Measurements from ENCODE around the gene NFIA. TPM values are rescaled to one million over a fixed set of nuclear protein-coding genes. Genes with fewer than 3 reads are reported as not detected.

The NFIA gene
- total RNA-seq, 1 donor from 2014 or later = 111 TPM

- no peak for DNase-seq (ENCODE audit: low spot score)
Observed at GRCh38 chr1:61474269-61474817, 392.0 kb downstream of the NFIA start.

- DNase-seq (ENCODE audit: low spot score) = no peak
Observed at GRCh38 chr1:61474963-61475362, 392.6 kb downstream of the NFIA start.

GRCh38 chr1:61477301-61477700 lies 394.9 kb downstream of the NFIA start:
- DNase-seq (ENCODE audit: low spot score) = no peak

GRCh38 chr1:61480273-61480935 lies 398.0 kb downstream of the NFIA start:
- DNase-seq (ENCODE audit: low spot score) = no peak

- DNase-seq (ENCODE audit: low spot score) = no peak
Observed at GRCh38 chr1:61481315-61481715, 399.0 kb downstream of the NFIA start.

- DNase-seq (ENCODE audit: low spot score) = no peak
Observed at GRCh38 chr1:61482170-61482734, 399.9 kb downstream of the NFIA start.

- no peak for DNase-seq (ENCODE audit: low spot score)
Observed at GRCh38 chr1:61486783-61487536, 404.6 kb downstream of the NFIA start.

- no peak for DNase-seq (ENCODE audit: low spot score)
Observed at GRCh38 chr1:61487801-61488200, 405.4 kb downstream of the NFIA start.

GRCh38 chr1:61490924-61491323 lies 408.6 kb downstream of the NFIA start:
- DNase-seq (ENCODE audit: low spot score) = no peak

- DNase-seq (ENCODE audit: low spot score) = no peak
Observed at GRCh38 chr1:61491497-61491896, 409.1 kb downstream of the NFIA start.

GRCh38 chr1:61494000-61494399 lies 411.6 kb downstream of the NFIA start:
- no peak for DNase-seq (ENCODE audit: low spot score)

GRCh38 chr1:61496501-61496900 lies 414.1 kb downstream of the NFIA start:
- DNase-seq (ENCODE audit: low spot score) = no peak

GRCh38 chr1:61497013-61497412 lies 414.7 kb downstream of the NFIA start:
- no peak for DNase-seq (ENCODE audit: low spot score)

GRCh38 chr1:61498342-61498741 lies 416.0 kb downstream of the NFIA start:
- no peak for DNase-seq (ENCODE audit: low spot score)

GRCh38 chr1:61501971-61502916 lies 419.9 kb downstream of the NFIA start:
- DNase-seq (ENCODE audit: low spot score) = no peak

GRCh38 chr1:61504305-61504704 lies 421.9 kb downstream of the NFIA start:
- DNase-seq (ENCODE audit: low spot score) = no peak

GRCh38 chr1:61504852-61505390 lies 422.6 kb downstream of the NFIA start:
- no peak for DNase-seq (ENCODE audit: low spot score)

- DNase-seq (ENCODE audit: low spot score) = no peak
Observed at GRCh38 chr1:61506236-61506635, 423.9 kb downstream of the NFIA start.

GRCh38 chr1:61506944-61507500 lies 424.7 kb downstream of the NFIA start:
- DNase-seq (ENCODE audit: low spot score) = no peak
